Osteoblast (primary cell): Measurements from ENCODE around the gene CD44. TPM values are rescaled to one million over a fixed set of nuclear protein-coding genes. Genes with fewer than 3 reads are reported as not detected.
A peak's percentile ranks its signal among the peaks of the same experiment; 100 is the strongest.
"Not testable (repeated sequence)": the region's sequence is repeated elsewhere in the genome, so short reads cannot be mapped to it uniquely, and the experiment has no call there.

Source experiments
- DNase-seq: peaks from one replicate; pipeline ENCODE4 v3.0.0; 2011; ENCODE audit warnings: low spot score, mixed read lengths; ENCODE audit not compliant: insufficient read length; ENCODE audit errors: missing footprints
- H2AFZ ChIP-seq: 2 replicates; pipeline ENCODE4 v1.6.0; 2011; ENCODE audit warnings: mild to moderate bottlenecking, low read length
- H3K27ac ChIP-seq: 2 replicates; pipeline ENCODE4 v1.5.1; 2011; ENCODE audit warnings: mild to moderate bottlenecking, low read depth, low read length, moderate library complexity
- H3K27me3 ChIP-seq: 2 replicates; pipeline ENCODE4 v1.6.0; 2012; ENCODE audit warnings: mild to moderate bottlenecking, control low read depth, inconsistent platforms, low read length, moderate library complexity; ENCODE audit not compliant: insufficient read depth
- H3K36me3 ChIP-seq: 2 replicates; pipeline ENCODE4 v1.5.1; 2011; ENCODE audit warnings: mild to moderate bottlenecking, low read length, control low read depth, moderate library complexity; ENCODE audit not compliant: insufficient read depth
- H3K4me1 ChIP-seq: 2 replicates; pipeline ENCODE4 v1.5.1; 2011; ENCODE audit warnings: mild to moderate bottlenecking, low read length, control low read depth, moderate library complexity; ENCODE audit not compliant: insufficient read depth
- H3K4me2 ChIP-seq: 2 replicates; pipeline ENCODE4 v1.6.0; 2011; ENCODE audit warnings: mild to moderate bottlenecking, low read length; ENCODE audit not compliant: insufficient read depth
- H3K4me3 ChIP-seq: fragments of 200-600 bp; sonication (generic); 3 replicates; pipeline ENCODE4 v1.5.1; 2012; ENCODE audit warnings: mild to moderate bottlenecking, low read length, inconsistent platforms; ENCODE audit not compliant: insufficient read depth
- H3K79me2 ChIP-seq: 2 replicates; pipeline ENCODE4 v1.6.0; 2012; ENCODE audit warnings: mild to moderate bottlenecking, low read length, control low read depth, inconsistent platforms; ENCODE audit not compliant: insufficient read depth
- H3K9me3 ChIP-seq: 2 replicates; pipeline ENCODE4 v1.5.1; 2011; ENCODE audit warnings: low read depth, low read length, control low read depth
- H4K20me1 ChIP-seq: 2 replicates; pipeline ENCODE4 v1.6.0; 2012; ENCODE audit warnings: mild to moderate bottlenecking, low read length, control low read depth; ENCODE audit not compliant: insufficient read depth
- total RNA-seq: library from RNA; depleted of rRNA; stranded (reverse); fragments of >200 nt; gene quantifications from 2 replicates; pipeline ENCODE4 v1.2.3, GENCODE V29; 2012
- TF ChIP-seq, protein P1 (sequence below): IDR thresholded peaks from 2 replicates; pipeline ENCODE4 v1.5.1; 2011; ENCODE audit warnings: mild to moderate bottlenecking, low read depth, low read length, moderate library complexity; ENCODE audit errors: extremely low read depth

The CD44 gene
- 238 and 268 TPM in 2 replicates for total RNA-seq

- H3K79me2 ChIP-seq = peaks cover 60% of the 10 kb centered on the region
These were observed at the start of gene CD44 for GRCh38 chr11:35138943-35139721. Gene CD44 (plus strand): TSS chr11:35139171. CDS start chr11:35139304, 133 bp downstream.

DNA sequence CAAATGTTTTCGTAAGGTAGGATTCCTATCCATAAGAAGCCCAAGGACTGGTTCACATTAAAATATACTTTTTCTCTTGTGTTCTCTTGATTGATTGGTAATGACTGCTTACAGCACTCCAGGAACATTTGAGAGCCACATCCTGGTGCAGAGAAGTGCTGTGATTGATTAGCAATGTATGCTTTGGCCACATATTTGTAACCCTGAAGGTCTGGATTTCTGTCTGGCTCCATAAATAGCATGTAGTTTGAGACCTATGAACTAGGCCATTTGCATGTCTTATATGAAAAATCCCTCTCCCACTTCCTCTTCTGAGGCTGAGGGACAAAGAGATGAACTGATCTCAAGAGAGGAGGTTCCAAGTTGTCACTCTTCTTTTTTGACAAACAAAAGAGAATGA lies 49.3 kb upstream of the CD44 start:
- no peaks in the 10 kb centered on the region for H3K9me3 ChIP-seq
- H3K27ac ChIP-seq = no peak overlapping the region
- H3K27me3 ChIP-seq = no peaks in the 10 kb centered on the region
- H3K4me1 ChIP-seq = peaks cover 12% of the 10 kb centered on the region
- no peaks in the 10 kb centered on the region for H4K20me1 ChIP-seq
- no peaks in the 10 kb centered on the region for H3K36me3 ChIP-seq
- H3K4me3 ChIP-seq = no peak overlapping the region
- TF ChIP-seq, protein P1, sequence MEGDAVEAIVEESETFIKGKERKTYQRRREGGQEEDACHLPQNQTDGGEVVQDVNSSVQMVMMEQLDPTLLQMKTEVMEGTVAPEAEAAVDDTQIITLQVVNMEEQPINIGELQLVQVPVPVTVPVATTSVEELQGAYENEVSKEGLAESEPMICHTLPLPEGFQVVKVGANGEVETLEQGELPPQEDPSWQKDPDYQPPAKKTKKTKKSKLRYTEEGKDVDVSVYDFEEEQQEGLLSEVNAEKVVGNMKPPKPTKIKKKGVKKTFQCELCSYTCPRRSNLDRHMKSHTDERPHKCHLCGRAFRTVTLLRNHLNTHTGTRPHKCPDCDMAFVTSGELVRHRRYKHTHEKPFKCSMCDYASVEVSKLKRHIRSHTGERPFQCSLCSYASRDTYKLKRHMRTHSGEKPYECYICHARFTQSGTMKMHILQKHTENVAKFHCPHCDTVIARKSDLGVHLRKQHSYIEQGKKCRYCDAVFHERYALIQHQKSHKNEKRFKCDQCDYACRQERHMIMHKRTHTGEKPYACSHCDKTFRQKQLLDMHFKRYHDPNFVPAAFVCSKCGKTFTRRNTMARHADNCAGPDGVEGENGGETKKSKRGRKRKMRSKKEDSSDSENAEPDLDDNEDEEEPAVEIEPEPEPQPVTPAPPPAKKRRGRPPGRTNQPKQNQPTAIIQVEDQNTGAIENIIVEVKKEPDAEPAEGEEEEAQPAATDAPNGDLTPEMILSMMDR = no peak
- DNase-seq = no peak
- no peak overlapping the region for H3K4me2 ChIP-seq
- H2AFZ ChIP-seq = no peak overlapping the region
- H3K79me2 ChIP-seq = no peaks in the 10 kb centered on the region

More at GRCh38 chr11:35138943-35139721, at the start of gene CD44:
- H3K4me1 ChIP-seq = peaks cover 44% of the 10 kb centered on the region
- H3K9me3 ChIP-seq = no peaks in the 10 kb centered on the region
- TF ChIP-seq, protein P1 = no peak
- H3K4me3 ChIP-seq = peak within 1 kb of the TSS; percentile 93
- H3K27ac ChIP-seq = peak within 1 kb of the TSS; percentile 84
- H3K4me2 ChIP-seq = peak within 1 kb of the TSS; percentile 89
- peaks cover 37% of the 10 kb centered on the region for H4K20me1 ChIP-seq
- H3K27me3 ChIP-seq = no peaks in the 10 kb centered on the region
- peak within 1 kb of the TSS; percentile 53 for H2AFZ ChIP-seq
- no peaks in the 10 kb centered on the region for H3K36me3 ChIP-seq
- peak; percentile 96 for DNase-seq

- no peaks in the 10 kb centered on the region for H4K20me1 ChIP-seq
- TF ChIP-seq, protein P1 = no peak
These were observed 48.8 kb upstream of the CD44 start for GRCh38 chr11:35090125-35090524.

DNA sequence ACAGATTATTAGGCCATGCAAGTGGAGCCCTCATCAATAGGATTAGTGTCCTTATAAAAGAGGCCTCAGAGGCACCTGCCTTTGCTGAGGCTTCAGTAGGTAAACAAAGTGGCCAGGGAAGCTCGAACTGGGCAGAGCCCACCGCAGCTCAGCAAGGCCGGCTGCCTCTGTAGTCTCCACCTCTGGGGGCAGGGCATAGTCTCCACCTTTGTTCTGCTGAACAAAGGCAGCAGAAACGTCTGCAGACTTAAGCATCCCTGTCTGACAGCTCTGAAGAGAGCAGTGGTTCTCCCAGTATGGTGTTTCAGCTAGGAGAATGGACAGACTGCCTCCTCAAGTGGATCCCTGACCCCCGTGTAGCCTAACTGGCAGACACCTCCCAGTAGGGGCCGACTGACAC lies 48.0 kb upstream of the CD44 start:
- H3K4me1 ChIP-seq = peaks cover 12% of the 10 kb centered on the region
- not testable (repeated sequence) for H3K4me3 ChIP-seq, H3K9me3 ChIP-seq, H3K27me3 ChIP-seq, H2AFZ ChIP-seq, H3K36me3 ChIP-seq, H4K20me1 ChIP-seq, H3K27ac ChIP-seq, DNase-seq, H3K4me2 ChIP-seq, H3K79me2 ChIP-seq

More at GRCh38 chr11:35090125-35090524, 48.8 kb upstream of the CD44 start:
- Histone ChIP-seq H3K36me3 (no peaks in the 10 kb centered on the region), H3K4me3 (no peak overlapping the region), H3K27ac (no peak overlapping the region), H3K4me2 (no peak overlapping the region), H3K9me3 (no peaks in the 10 kb centered on the region), H3K79me2 (no peaks in the 10 kb centered on the region), H3K27me3 (no peaks in the 10 kb centered on the region), H3K4me1 (peaks cover 12% of the 10 kb centered on the region), H2AFZ (no peak overlapping the region)
- DNase-seq = no peak
